ENCODE data around the gene NEK5. TPM values are rescaled to one million over a fixed set of nuclear protein-coding genes. Genes with fewer than 3 reads are reported as not detected.

NEK5 gene
- total RNA-seq, 1 donor from 2014 or later, result 0.28 TPM

GRCh38 chr13:51999510-51999911 is 129.4 kb downstream of the NEK5 start:
- Histone ChIP-seq H3F3A (ENCODE audit: low read depth) (no peaks in the 10 kb centered on the region), H3K27ac (no peak overlapping the region), H3K27me3 (no peaks in the 10 kb centered on the region), H3K4me1 (peaks cover 34% of the 10 kb centered on the region), H3K36me3 (no peaks in the 10 kb centered on the region), H3K9me3 (ENCODE audit: low read depth) (no peaks in the 10 kb centered on the region), H4K20me1 (ENCODE audit: low read depth) (peaks cover 15% of the 10 kb centered on the region), H3K4me2 (no peak overlapping the region), H2AFZ (replicated peaks) (no peak overlapping the region), H3K9ac (no peak overlapping the region), H3K79me2 (ENCODE audit: low read depth) (no peaks in the 10 kb centered on the region), H3K4me3 (no peak overlapping the region)
- no peak for DNase-seq (ENCODE audit: low spot score)
- no peaks in the 10 kb centered on the region for H3K9me3 Mint-ChIP-seq
- peaks cover 50% of the 10 kb centered on the region for H3K4me1 Mint-ChIP-seq
- H3K27ac Mint-ChIP-seq, result no peak overlapping the region
- H3K36me3 Mint-ChIP-seq, result no peaks in the 10 kb centered on the region
- no peak for TF ChIP-seq CTCF (IDR thresholded peaks at IDR 0.05)
- TF ChIP-seq EZH2 (IDR thresholded peaks at IDR 0.05), result no peak
- TF ChIP-seq EZH2phosphoT487 (IDR thresholded peaks at IDR 0.05), result no peak
- no peak overlapping the region for H3K4me3 Mint-ChIP-seq
- no peaks in the 10 kb centered on the region for H3K27me3 Mint-ChIP-seq (ENCODE audit: insufficient read depth, low read depth)

- H3K4me1 Mint-ChIP-seq, result peaks cover 50% of the 10 kb centered on the region
- no peak overlapping the region for H3K4me3 Mint-ChIP-seq
- Histone ChIP-seq H3K4me2 (peak overlapping the region; percentile 56), H3K9me3 (ENCODE audit: low read depth) (no peaks in the 10 kb centered on the region), H3K36me3 (no peaks in the 10 kb centered on the region), H3K79me2 (ENCODE audit: low read depth) (no peaks in the 10 kb centered on the region), H3K9ac (no peak overlapping the region), H2AFZ (replicated peaks) (no peak overlapping the region), H3K4me3 (no peak overlapping the region), H3K27ac (no peak overlapping the region), H3F3A (ENCODE audit: low read depth) (no peaks in the 10 kb centered on the region), H3K27me3 (no peaks in the 10 kb centered on the region), H4K20me1 (ENCODE audit: low read depth) (peaks cover 15% of the 10 kb centered on the region), H3K4me1 (peaks cover 34% of the 10 kb centered on the region)
- H3K27ac Mint-ChIP-seq, result no peak overlapping the region
- no peaks in the 10 kb centered on the region for H3K27me3 Mint-ChIP-seq (ENCODE audit: insufficient read depth, low read depth)
- no peak for DNase-seq (ENCODE audit: low spot score)
- H3K36me3 Mint-ChIP-seq, result no peaks in the 10 kb centered on the region
- TF ChIP-seq CTCF (IDR thresholded peaks at IDR 0.05) (no peak), EZH2 (IDR thresholded peaks at IDR 0.05) (no peak), EZH2phosphoT487 (IDR thresholded peaks at IDR 0.05) (no peak)
- H3K9me3 Mint-ChIP-seq, result no peaks in the 10 kb centered on the region
Observed at GRCh38 chr13:51998723-51999509, 130.0 kb downstream of the NEK5 start.

GRCh38 chr13:51997641-51998330 is 131.1 kb downstream of the NEK5 start:
- Histone ChIP-seq H3K79me2 (ENCODE audit: low read depth) (no peaks in the 10 kb centered on the region), H4K20me1 (ENCODE audit: low read depth) (peaks cover 15% of the 10 kb centered on the region), H3K27me3 (no peaks in the 10 kb centered on the region), H3K9ac (no peak overlapping the region), H3K4me3 (no peak overlapping the region), H3K4me1 (peaks cover 34% of the 10 kb centered on the region), H3K36me3 (no peaks in the 10 kb centered on the region), H2AFZ (replicated peaks) (no peak overlapping the region), H3K9me3 (ENCODE audit: low read depth) (no peaks in the 10 kb centered on the region), H3K27ac (no peak overlapping the region), H3F3A (ENCODE audit: low read depth) (no peaks in the 10 kb centered on the region), H3K4me2 (peak overlapping the region; percentile 56)
- peak; percentile 56 for DNase-seq (ENCODE audit: low spot score)
- Mint-ChIP-seq H3K36me3 (no peaks in the 10 kb centered on the region), H3K4me3 (peak overlapping the region; percentile 11), H3K27me3 (ENCODE audit: insufficient read depth, low read depth) (peaks cover 2% of the 10 kb centered on the region), H3K9me3 (no peaks in the 10 kb centered on the region), H3K27ac (peak overlapping the region; percentile 73), H3K4me1 (peaks cover 50% of the 10 kb centered on the region)
- no peak for TF ChIP-seq EZH2phosphoT487 (IDR thresholded peaks at IDR 0.05)
- no peak for TF ChIP-seq CTCF (IDR thresholded peaks at IDR 0.05)
- no peak for TF ChIP-seq EZH2 (IDR thresholded peaks at IDR 0.05)
